SK-N-DZ (cell line): ENCODE measurements around the gene LOX.
"Not testable (repeated sequence)": the region's sequence is repeated elsewhere in the genome, so short reads cannot be mapped to it uniquely, and the experiment has no call there.

ENCODE experiments used
- DNase-seq: peaks from one replicate; pipeline ENCODE4 v3.0.0-alpha.2; 2015; ENCODE audit warnings: low spot score

Gene LOX

DNA sequence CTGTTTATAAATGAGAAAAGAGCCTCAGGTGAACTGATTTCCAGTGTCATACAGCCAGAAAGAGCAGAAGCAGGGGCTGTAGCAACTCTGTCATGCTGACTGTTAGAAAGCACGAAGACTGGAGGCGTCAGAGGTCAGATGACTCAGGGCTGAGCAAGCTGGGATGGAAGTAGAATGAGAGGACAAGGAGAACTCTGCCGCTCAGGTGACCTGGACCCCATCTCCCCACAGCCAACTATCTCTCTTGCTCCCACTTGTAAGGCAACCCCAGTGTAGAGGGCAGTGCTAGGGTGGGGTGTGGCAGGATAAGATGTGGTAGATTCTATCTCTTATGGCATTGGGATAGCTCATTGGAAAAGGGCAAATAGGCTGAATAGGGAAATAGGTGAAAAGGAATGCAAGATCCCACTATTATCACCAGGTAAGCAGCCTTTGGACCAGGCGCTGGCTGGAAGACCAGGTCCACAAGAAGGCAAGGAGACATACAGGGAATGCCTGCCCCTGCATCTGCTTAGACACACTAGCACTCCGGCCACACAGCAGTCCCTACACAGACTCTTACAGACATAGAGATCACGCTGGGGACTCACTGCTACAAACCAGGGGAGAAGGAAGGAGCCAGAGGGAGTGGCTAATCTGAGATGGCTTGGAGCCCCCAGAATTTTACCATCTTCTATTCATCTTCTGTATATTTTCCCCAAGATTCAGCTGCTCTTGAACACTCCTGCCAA is 21.2 kb upstream of the LOX start:
- no peak for DNase-seq

DNA sequence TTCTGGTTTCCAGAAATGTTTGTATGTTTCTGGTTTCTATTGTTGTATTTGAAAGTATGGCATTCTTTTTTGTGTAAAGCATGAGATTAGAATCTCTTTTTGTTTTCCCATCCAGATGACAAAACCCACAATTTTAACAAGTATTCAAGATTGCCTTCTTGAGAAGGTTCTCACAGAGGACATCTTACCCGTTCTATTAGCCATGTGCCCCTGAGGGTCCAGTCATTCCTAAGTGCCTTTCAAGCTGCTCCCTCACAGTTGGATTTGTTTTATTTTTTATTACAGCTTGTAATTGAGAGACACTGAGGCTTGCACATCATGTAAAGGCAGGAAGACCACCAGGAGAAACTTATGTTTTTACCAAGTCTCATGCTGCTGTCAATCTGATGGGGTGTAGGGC is 19.3 kb upstream of the LOX start:
- DNase-seq: no peak

DNA sequence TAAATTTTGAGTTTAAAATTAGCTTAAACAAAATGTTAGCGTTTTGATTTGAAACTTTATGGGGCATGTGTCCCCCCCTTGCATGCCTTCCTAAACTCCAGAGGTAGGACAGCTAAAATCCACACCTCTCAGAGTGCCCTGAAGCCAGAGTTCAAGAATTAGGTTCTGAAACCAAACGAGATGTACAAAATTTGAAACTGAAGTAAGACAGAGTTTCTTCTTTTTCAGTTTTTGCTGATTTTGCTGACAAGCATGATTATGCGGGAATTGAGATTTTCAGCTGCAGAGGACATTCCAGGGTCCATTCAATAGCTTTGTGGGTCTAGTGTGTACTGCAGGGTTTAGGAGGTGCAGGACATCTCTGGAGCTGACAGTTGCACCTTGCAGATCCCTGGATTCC is 17.1 kb upstream of the LOX start:
- DNase-seq: no peak

DNA sequence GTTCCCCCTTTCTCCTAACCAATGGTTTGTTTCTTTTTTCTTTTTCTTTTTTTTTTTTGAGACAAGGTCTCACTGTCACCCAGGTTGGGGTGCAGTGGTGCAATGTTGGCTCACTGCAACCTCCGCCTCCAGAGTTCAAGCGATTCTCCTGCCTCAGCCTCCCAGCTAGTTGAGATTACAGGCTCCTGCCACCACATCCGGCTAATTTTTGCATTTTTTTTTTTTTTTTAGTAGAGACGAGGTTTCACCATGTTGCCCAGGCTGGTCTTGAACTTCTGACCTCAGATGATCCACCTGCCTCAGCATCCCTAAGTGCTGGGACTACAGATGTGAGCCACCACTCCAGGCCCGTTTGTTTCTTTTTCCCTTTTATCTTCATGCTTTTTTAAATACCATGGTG is 16.2 kb upstream of the LOX start:
- not testable (repeated sequence) for DNase-seq

DNA sequence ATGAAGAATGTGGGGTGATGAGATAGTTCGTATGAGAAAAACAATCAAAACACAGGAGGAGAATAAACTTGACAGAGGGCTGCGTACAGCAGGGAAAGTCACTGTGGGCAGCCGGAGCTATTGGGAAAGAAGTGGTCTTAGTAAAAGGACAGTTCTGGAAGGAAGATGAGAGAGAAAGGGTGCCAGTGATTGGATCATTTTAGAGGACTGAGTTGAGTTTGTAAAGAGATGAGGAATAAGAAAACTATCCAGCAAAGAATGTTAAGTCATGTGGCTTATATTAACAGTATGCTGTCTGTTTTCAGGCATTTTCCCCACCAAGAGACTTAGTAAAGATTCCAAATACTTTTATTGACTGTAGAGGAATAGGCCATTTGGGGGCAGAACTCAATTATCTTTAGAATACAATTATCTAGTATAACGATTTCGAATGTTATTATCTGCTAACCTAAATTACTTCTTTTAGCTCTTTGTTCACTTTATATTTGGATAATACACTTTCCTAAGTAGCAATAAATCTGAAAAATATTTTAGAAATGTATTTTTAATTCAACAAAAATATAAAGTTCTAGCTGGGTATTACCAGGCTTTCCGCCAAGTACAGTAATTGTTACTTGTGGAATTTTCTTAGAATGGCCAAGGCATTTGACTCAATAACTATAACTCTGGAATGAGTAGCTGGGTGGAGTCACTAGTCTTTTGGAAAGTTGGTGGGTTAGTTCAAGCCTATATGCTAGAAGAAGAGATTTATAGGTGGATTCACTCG is 15.5 kb upstream of the LOX start:
- no peak for DNase-seq

DNA sequence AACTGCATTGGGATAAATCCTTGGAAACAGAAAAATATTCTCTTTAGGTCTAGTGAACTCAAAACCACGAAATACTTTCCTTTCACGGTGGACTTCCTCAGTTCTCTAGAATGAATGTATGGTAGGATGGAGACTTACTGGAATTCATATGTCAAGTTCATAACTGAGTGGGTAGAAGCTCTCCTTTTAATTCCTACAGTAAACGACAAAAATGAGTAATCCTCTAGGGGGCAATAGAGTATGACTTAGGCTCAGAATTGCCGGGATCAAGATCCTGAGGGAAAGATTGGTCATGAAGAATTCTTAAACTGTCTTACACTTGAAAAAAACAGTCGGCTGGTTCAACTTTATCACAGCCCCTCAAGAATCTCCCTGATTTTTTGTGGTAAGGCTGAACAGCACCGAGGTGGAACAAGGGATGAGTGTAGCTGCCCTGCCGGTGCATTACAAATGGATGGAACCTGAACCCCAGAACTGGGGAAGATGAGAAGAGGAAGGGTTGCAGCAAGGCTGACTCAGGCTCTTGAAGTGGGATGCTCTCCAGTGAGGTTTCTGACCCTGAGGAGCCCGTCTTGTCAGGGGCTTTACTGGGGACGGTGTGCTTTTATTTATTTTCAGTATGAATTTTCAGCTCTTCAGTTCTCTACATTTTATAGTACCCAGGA is 14.0 kb upstream of the LOX start:
- peak; percentile 18 for DNase-seq

DNA sequence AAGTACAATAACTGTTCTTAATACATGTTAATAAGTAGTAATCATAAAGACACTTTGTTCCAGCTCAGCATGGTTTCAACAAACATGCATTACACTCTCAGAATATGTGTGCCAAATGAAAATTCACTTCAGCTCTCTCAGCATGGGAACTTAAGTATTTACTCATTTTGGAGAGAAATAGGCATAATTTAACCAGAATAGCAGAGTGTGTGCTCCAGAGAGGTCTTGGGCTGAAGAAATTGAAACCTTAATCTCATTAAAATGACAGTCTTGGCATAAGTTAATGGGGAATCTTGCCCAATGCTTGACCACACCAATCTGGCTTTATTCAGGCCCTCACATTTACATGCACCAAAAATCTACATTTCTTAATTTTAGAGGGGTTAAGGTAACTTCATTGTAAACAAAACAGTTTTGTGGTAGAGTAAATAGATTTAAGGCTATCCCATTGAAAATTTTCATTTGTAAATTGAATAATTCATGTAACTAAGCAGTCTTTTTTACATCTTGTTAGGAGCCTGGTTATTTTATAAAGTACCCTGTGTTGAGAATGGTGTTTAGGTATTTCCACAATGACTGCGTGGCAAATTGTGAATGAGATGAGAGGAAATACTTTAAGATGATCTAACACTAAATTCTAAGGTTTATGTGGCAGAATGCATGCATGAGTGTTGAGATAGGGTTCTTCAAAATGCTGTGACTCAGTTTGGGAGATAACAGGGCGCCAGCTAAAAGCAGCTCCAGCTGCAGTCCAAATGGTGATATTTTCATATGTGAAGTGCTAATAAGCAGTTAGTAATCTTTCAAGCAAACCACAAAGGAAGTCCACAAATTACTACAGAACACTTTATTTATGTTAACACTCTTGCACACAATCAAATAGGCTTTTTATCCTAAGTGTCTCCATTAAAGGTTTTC is 11.3 kb upstream of the LOX start:
- DNase-seq: no peak

DNA sequence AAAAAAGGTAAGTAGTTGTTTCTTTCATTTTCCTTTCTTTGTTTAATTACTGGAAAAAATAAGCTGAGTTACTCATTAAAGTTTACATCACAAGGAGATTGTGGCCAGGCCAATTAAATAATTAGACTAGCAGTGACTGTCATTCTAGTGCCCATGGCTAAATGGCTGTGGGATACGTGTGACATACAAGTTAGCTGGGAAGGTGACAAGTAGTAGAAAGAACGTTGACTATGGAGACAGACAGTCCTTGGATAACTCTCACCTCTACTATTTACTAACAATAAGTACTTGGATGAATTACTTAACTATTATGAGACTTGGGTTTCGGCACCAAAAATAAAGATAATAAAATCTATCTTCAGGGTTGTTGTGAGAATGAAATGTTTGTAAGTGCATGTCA is 7.0 kb upstream of the LOX start:
- no peak for DNase-seq

DNA sequence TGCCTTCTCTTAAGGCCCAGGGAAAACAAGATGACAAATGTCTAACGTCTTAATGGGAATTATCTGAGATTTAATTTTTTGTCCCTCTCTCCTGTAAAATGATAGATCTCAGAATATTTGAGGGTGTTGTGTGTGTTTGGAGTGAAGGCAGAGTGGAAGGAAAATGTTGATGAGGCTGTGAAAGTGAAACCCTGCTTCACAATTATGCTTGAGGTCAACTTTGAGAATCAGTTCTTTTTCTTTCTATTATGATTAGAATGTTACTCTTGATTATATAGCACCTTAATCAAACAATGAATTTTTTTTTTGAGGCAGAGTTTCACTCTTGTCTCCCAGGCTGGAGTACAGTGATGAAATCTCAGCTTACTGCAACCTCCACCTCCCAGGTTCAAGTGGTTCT is 5.5 kb upstream of the LOX start:
- no peak for DNase-seq

DNA sequence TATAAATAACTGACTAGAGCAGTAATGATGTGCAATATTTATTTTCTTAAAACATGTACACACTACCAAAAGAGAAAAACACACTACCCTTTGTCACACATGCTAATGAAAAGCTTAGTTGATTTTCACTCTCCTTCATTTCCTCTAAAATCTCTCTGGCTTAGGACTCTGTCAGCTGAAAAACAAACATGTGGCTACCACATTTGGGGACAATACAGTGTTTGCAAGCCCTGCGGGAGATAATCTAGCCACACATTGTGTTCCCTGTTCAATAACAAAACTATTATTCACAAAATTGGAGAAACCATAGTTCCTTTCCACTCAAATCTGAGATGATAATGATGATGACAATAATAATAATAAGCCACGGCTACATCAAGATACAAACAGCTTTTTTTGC is 3.5 kb upstream of the LOX start:
- DNase-seq: no peak

DNA sequence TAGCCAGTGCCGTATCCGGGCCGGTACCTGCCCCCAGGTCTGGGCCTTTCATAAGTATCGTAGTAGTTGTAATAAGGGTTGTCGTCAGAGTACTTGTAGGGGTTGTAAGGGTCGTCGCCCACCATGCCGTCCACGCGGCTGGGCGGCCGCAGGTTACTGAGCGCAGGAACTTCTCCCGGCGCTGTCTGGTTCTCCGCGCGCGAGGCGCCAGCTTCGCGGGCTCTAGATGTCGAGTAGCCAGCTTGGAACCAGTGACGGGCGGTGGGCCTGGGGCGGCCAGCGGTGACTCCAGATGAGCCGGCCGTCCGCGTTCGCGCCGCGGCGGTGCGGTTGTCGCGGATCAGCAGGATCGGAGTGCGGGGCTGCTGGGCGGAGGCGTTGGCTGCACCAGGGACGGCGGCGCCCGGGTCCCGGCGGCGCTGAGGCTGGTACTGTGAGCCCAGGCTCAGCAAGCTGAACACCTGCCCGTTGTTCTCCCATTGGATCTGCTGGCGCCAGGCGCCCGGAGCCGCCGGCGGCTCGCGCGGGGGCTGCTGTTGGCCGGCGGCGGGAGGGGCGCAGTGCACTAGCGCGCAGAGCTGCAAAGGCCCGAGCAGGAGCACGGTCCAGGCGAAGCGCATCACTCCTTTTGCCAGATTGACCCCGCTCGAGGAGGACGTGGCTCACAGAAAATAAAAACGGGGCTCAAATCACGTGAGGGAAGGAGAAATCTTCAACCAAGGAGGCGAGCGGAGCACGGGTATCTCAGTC is 518 bp downstream of the LOX start:
- peak; percentile 60 for DNase-seq

DNA sequence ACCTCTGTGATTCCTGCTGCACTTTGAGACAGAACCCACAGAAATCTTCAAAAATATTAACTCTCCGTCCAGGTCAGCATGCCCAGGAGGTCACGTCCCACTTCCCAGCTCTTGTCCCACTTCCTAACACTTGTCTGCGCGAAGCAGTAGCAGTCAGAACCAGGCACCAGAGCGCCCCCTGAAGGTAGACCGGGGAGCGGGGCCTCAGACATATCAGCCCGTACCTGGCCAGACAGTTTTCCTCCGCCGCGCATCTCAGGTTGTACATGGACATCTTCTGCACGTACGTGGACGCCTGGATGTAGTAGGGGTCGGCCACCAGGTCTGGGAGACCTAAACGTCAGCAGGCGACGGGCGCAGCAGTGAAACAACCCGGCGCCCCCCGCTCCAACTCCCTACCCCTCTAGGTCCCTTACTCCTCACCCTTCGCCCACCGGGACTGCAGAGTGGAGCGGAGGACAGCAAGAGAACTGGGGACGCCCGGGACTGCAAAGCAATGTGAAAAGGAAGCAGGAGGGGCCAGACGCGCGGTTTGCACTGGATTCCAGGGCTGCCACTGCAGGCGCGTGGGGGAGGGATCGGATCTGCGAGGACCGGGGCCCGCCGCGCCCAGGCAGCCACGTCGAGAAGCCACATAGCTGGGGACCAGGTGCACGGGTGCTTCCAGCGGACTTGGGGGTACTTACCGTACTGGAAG is 1.2 kb downstream of the LOX start:
- peak; percentile 75 for DNase-seq

DNA sequence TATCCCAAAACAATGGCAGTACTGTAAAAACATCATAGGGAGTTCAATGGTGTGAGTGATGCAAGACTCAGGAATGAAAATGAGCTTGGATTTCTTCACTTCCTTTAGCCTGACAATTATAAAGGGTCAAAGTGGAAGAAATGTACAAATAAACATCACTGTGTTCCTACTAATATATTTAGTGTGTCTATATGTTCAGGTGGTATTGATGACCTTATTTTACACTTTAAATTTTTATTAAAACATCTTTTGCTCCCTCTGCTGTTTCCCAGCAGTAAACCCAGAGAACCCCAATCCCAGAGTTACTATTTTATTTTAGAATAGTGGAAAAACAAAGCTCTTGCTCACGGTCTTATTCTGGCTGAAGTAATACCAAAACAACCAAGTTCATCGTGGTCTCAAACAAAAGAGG is 2.0 kb downstream of the LOX start:
- no peak for DNase-seq

DNA sequence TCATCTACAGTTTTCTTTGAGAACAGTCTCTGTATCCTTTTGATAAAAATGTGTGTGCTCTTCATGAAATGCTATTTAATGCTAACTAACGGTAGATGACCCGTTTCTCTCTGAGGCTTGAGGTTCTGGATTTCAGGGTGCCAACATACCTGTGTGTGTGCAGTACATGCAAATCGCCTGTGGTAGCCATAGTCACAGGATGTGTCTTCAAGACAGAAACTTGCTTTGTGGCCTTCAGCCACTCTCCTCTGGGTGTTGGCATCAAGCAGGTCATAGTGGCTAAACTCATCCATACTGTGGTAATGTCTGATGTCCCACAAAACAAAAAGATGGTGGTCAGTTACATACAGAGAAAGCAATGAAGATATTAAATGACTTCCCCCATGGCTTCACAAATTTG is 4.2 kb downstream of the LOX start:
- DNase-seq: no peak

DNA sequence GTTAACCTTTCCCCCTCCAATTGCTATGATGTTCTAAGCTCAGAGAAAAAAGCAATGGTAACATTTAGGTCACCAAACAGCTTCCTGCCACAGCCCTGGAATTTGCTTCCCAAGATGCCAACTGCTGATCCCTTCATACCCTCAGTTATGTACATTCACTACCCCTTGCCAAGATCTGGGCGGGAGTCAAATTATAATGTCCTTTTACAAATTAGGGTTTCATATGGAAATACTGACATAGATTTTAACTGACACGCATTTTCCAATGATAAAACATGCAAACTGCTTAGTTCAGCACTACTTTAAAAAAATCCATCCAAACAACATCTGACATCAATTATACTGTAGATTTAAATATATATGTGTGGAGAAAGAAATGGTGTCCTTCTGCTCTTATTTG is 5.0 kb downstream of the LOX start:
- DNase-seq: no peak

DNA sequence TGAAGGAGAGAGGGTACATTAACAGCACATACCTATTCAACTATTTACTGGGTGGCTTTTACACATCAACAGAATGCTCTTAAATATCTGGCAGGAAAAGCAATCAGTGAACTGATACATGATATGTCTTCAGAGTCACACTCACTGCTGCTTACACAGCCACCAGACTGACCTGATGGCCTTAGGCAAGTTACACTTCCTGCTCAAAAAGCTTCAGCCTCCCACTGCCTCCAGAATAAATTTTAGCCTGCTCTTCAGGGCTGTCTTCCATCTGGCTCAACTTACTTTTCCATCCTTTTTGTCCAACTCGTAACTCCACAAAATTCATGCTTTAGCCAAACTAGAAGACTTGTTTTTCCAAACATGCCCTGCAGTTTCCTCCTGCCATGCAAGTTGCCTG is 10.7 kb downstream of the LOX start:
- DNase-seq: no peak

DNA sequence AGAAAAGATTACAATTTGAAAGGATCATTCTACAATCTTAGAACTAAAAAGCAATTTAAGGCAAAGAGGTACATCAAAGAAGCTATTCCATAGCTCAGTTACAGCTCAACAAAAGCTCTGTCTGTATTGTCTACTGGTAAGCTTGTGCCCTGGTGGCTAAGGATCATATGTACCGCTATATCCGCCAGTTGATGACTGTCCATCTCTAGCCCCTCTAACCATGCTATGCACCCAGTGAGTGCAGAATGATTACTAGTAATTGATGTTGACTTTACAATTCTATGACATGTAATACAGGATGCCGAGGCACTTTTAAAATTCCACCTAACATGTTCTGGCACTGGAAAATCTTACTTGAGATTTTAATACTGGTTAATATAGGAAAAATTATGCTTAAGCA is 13.1 kb downstream of the LOX start:
- DNase-seq: no peak

DNA sequence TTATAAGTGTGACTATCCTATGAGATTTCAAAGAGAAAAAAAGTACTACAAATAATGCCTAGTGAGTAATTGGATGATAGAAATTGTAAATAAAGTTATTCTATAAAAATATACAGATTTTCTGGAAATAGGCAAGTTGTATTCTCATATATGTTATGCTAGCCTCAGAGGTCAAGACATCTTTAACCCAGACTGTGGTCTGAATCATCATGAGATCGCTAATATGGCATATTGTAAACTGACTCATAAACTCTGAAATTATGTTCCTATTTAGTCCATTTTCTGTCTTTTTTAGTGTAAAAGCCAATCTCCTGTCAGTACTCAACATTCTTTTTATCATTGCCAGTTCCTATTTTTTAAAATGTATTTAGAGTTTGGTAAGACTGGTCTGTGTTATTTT is 14.2 kb downstream of the LOX start:
- no peak for DNase-seq

DNA sequence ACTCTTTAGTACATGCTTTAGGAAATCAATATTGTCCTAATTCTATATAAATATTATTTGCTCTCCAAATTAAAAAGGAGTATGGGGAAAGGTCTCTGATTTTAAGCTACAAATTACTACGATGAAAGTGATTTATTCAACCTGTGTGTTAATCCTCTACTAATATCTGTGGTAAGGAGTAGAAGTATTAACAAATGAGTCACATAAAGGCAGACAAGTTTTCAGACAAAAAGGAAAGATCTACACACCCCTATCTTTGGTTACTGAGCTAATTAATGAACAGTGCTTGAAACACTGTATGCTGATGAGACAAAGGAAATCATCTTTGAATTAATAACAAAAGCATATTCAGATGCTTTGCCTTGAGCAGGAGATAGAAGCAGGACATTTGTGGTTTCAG is 15.9 kb downstream of the LOX start:
- no peak for DNase-seq

DNA sequence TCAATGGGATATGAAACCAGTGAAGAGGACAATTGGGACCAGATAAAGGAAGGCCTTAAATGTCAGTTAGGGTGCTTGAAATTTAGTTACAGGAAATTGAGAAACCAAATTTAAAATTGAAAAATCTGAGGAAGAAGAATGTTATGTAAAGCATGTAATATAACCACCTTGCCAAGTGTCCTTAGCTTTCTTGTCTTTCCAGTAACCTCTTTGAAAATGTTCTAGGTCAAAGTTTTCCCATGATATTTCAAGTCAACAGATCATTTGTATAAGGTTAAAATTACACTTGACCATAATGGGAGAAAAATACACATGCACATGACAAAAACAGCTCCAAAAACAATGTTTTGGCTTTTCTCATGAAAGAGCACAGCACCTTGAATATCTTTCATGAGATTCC is 21.1 kb downstream of the LOX start:
- DNase-seq: no peak
